ENCODE data around the gene UBP1.
"Not testable (repeated sequence)": the region's sequence is repeated elsewhere in the genome, so short reads cannot be mapped to it uniquely, and the experiment has no call there.

Gene UBP1

GRCh38 chr3:33410816-33411215, 29.4 kb downstream of the UBP1 start:
- H3K27me3 ChIP-seq (ENCODE audit: low read depth, low read length); H3K27ac ChIP-seq (ENCODE audit: low read length); H3K9me3 ChIP-seq (ENCODE audit: control insufficient read depth in 1 of 2, low read length in 2 of 2); H3K4me1 ChIP-seq (ENCODE audit: control insufficient read depth in 1 of 2, insufficient read depth in 2 of 2, low read length in 2 of 2); H3K4me3 ChIP-seq (ENCODE audit: low read depth in 1 of 2, low read length in 2 of 2): not testable (repeated sequence)
- peaks cover 44 to 60% of the 10 kb centered on the region in 2 donors for H3K36me3 ChIP-seq (ENCODE audit: control insufficient read depth in 1 of 2, insufficient read depth in 2 of 2, low read length in 2 of 2)

- peaks cover 78 to 80% of the 10 kb centered on the region in 2 donors for H3K36me3 ChIP-seq (ENCODE audit: control insufficient read depth in 1 of 2, insufficient read depth in 2 of 2, low read length in 2 of 2)
- H3K9me3 ChIP-seq (ENCODE audit: control insufficient read depth in 1 of 2, low read length in 2 of 2), result no peaks in the 10 kb centered on the region
- H3K4me3 ChIP-seq (ENCODE audit: low read depth in 1 of 2, low read length in 2 of 2), result no peak overlapping the region
- H3K27ac ChIP-seq (ENCODE audit: low read length), result no peak overlapping the region
- no peaks in the 10 kb centered on the region for H3K27me3 ChIP-seq (ENCODE audit: low read depth, low read length)
- H3K4me1 ChIP-seq (ENCODE audit: control insufficient read depth in 1 of 2, insufficient read depth in 2 of 2, low read length in 2 of 2), result no peaks in the 10 kb centered on the region
Observed at GRCh38 chr3:33403756-33404155, 36.4 kb downstream of the UBP1 start.

DNA sequence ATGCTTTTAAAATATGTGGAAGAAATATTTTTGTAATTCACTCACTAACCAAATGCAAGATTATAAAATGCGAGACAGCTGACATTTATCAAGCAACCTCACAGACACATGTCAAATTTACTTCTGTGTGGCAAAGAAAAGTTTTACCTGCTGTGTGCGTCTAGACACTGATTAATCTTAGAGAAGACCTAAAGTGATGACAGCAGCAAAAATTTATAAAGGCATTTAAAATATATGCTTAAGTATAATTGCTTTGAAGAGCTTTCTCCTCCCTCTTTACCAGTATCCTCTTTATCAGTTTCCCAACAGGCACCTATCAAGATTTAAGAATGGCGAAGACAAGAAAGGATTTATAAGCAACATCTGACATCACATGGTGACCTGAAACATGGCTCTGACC, 37.3 kb downstream of the UBP1 start:
- Histone ChIP-seq H3K27me3 (ENCODE audit: low read depth, low read length) (no peaks in the 10 kb centered on the region), H3K9me3 (ENCODE audit: control insufficient read depth in 1 of 2, low read length in 2 of 2) (no peaks in the 10 kb centered on the region), H3K36me3 (ENCODE audit: control insufficient read depth in 1 of 2, insufficient read depth in 2 of 2, low read length in 2 of 2) (peaks cover 78 to 79% of the 10 kb centered on the region in 2 donors), H3K27ac (ENCODE audit: low read length) (no peak overlapping the region), H3K4me3 (ENCODE audit: low read depth in 1 of 2, low read length in 2 of 2) (no peak overlapping the region), H3K4me1 (ENCODE audit: control insufficient read depth in 1 of 2, insufficient read depth in 2 of 2, low read length in 2 of 2) (no peaks in the 10 kb centered on the region)

- Histone ChIP-seq H3K36me3 (ENCODE audit: control insufficient read depth in 1 of 2, insufficient read depth in 2 of 2, low read length in 2 of 2) (peaks cover 78 to 82% of the 10 kb centered on the region in 2 donors), H3K4me1 (ENCODE audit: control insufficient read depth in 1 of 2, insufficient read depth in 2 of 2, low read length in 2 of 2) (no peaks in the 10 kb centered on the region)
Observed at GRCh38 chr3:33401781-33402180, 38.4 kb downstream of the UBP1 start.

GRCh38 chr3:33398410-33398809, 41.8 kb downstream of the UBP1 start:
- Histone ChIP-seq H3K27ac (ENCODE audit: low read length) (no peak overlapping the region), H3K9me3 (ENCODE audit: control insufficient read depth in 1 of 2, low read length in 2 of 2) (no peaks in the 10 kb centered on the region), H3K36me3 (ENCODE audit: control insufficient read depth in 1 of 2, insufficient read depth in 2 of 2, low read length in 2 of 2) (peaks cover 79 to 86% of the 10 kb centered on the region in 2 donors), H3K4me3 (ENCODE audit: low read depth in 1 of 2, low read length in 2 of 2) (no peak overlapping the region), H3K27me3 (ENCODE audit: low read depth, low read length) (no peaks in the 10 kb centered on the region), H3K4me1 (ENCODE audit: control insufficient read depth in 1 of 2, insufficient read depth in 2 of 2, low read length in 2 of 2) (no peaks in the 10 kb centered on the region)

More at GRCh38 chr3:33401781-33402180, 38.4 kb downstream of the UBP1 start:
- Histone ChIP-seq H3K27ac (ENCODE audit: low read length) (no peak overlapping the region), H3K9me3 (ENCODE audit: control insufficient read depth in 1 of 2, low read length in 2 of 2) (no peaks in the 10 kb centered on the region), H3K27me3 (ENCODE audit: low read depth, low read length) (no peaks in the 10 kb centered on the region), H3K4me3 (ENCODE audit: low read depth in 1 of 2, low read length in 2 of 2) (no peak overlapping the region)

GRCh38 chr3:33395900-33396299, 44.3 kb downstream of the UBP1 start:
- H3K9me3 ChIP-seq (ENCODE audit: control insufficient read depth in 1 of 2, low read length in 2 of 2), result no peaks in the 10 kb centered on the region
- H3K4me3 ChIP-seq (ENCODE audit: low read depth in 1 of 2, low read length in 2 of 2), result no peak overlapping the region
- peaks cover 0 to under 1% of the 10 kb centered on the region in 2 donors for H3K4me1 ChIP-seq (ENCODE audit: control insufficient read depth in 1 of 2, insufficient read depth in 2 of 2, low read length in 2 of 2)
- H3K27me3 ChIP-seq (ENCODE audit: low read depth, low read length), result no peaks in the 10 kb centered on the region
- peaks cover 68 to 84% of the 10 kb centered on the region in 2 donors for H3K36me3 ChIP-seq (ENCODE audit: control insufficient read depth in 1 of 2, insufficient read depth in 2 of 2, low read length in 2 of 2)
- no peak overlapping the region for H3K27ac ChIP-seq (ENCODE audit: low read length)

GRCh38 chr3:33394403-33395054, 45.7 kb downstream of the UBP1 start:
- peaks cover 62 to 83% of the 10 kb centered on the region in 2 donors for H3K36me3 ChIP-seq (ENCODE audit: control insufficient read depth in 1 of 2, insufficient read depth in 2 of 2, low read length in 2 of 2)
- H3K4me1 ChIP-seq (ENCODE audit: control insufficient read depth in 1 of 2, insufficient read depth in 2 of 2, low read length in 2 of 2), result peaks cover 0 to 12% of the 10 kb centered on the region in 2 donors
- H3K4me3 ChIP-seq (ENCODE audit: low read depth in 1 of 2, low read length in 2 of 2), result no peak overlapping the region
- H3K27ac ChIP-seq (ENCODE audit: low read length), result no peak overlapping the region
- H3K27me3 ChIP-seq (ENCODE audit: low read depth, low read length), result no peaks in the 10 kb centered on the region
- no peaks in the 10 kb centered on the region for H3K9me3 ChIP-seq (ENCODE audit: control insufficient read depth in 1 of 2, low read length in 2 of 2)

DNA sequence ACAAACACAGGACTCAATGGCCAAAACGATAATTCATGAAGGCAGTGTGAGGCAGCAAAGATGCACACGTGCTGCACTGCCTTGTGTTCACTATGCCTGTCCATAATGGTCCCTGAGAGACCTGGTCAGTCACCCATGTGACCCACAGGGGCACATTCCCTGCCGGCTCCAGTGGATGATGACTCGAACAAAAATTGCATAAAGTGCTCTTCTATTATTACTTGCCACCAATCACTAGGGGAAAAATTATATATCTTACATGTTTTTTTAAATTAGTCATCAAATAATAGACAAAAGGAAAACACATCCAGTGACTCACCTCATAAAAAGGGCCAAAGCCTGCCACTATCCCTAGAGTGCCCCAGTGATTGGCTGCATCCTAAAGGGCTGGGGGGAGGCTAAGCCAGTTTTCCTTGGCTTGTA, 47.5 kb downstream of the UBP1 start:
- H3K27ac ChIP-seq (ENCODE audit: low read length), result no peak overlapping the region
- H3K9me3 ChIP-seq (ENCODE audit: control insufficient read depth in 1 of 2, low read length in 2 of 2), result no peaks in the 10 kb centered on the region
- peaks cover 55 to 71% of the 10 kb centered on the region in 2 donors for H3K36me3 ChIP-seq (ENCODE audit: control insufficient read depth in 1 of 2, insufficient read depth in 2 of 2, low read length in 2 of 2)
- H3K4me1 ChIP-seq (ENCODE audit: control insufficient read depth in 1 of 2, insufficient read depth in 2 of 2, low read length in 2 of 2), result peaks cover 0 to 13% of the 10 kb centered on the region in 2 donors
- H3K4me3 ChIP-seq (ENCODE audit: low read depth in 1 of 2, low read length in 2 of 2), result no peak overlapping the region
- no peaks in the 10 kb centered on the region for H3K27me3 ChIP-seq (ENCODE audit: low read depth, low read length)

- H3K4me1 ChIP-seq (ENCODE audit: control insufficient read depth in 1 of 2, insufficient read depth in 2 of 2, low read length in 2 of 2), result peaks cover 0 to 13% of the 10 kb centered on the region in 2 donors
- peaks cover 49 to 69% of the 10 kb centered on the region in 2 donors for H3K36me3 ChIP-seq (ENCODE audit: control insufficient read depth in 1 of 2, insufficient read depth in 2 of 2, low read length in 2 of 2)
- H3K9me3 ChIP-seq (ENCODE audit: control insufficient read depth in 1 of 2, low read length in 2 of 2), result no peaks in the 10 kb centered on the region
- H3K27ac ChIP-seq (ENCODE audit: low read length), result no peak overlapping the region
- no peak overlapping the region for H3K4me3 ChIP-seq (ENCODE audit: low read depth in 1 of 2, low read length in 2 of 2)
- no peaks in the 10 kb centered on the region for H3K27me3 ChIP-seq (ENCODE audit: low read depth, low read length)
Observed at GRCh38 chr3:33392144-33392543, 48.1 kb downstream of the UBP1 start.

DNA sequence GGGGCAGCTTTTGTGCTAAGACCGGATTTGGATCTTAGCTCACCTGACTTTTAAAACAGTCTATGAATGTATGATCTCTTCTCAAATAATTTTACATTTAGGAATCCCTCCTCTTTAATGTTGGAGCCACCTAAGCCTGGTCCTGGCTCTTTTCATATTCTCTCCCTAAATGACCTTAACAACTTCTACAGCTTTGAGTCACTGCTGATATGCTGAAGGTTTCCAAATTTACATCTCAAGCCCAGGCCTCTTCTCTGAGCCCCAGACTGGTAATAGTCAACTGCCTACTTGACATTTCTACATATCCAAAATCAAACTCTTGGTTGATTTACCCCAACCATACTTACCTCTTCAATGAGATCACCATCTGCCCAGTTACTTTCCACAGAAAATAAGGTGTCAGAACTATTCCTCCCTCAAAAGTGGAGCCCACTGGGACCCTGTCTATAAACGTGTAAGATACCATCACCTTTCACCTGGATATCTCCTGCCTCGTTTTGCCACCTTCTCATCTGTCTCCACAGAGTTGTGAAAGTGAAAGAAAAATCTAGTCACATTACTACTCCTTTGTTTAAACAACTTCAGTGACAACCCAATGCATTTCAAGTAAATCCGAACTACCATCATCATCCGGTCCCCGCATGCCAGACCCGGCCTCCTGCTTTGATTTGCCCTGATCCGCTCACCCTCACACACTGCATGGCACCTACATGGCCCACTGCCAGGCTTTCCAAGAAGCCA, 48.8 kb downstream of the UBP1 start:
- no peak overlapping the region for H3K27ac ChIP-seq (ENCODE audit: low read length)
- no peaks in the 10 kb centered on the region for H3K9me3 ChIP-seq (ENCODE audit: control insufficient read depth in 1 of 2, low read length in 2 of 2)
- peaks cover 42 to 69% of the 10 kb centered on the region in 2 donors for H3K36me3 ChIP-seq (ENCODE audit: control insufficient read depth in 1 of 2, insufficient read depth in 2 of 2, low read length in 2 of 2)
- H3K4me3 ChIP-seq (ENCODE audit: low read depth in 1 of 2, low read length in 2 of 2), result no peak overlapping the region
- no peaks in the 10 kb centered on the region for H3K27me3 ChIP-seq (ENCODE audit: low read depth, low read length)
- peaks cover 0 to 13% of the 10 kb centered on the region in 2 donors for H3K4me1 ChIP-seq (ENCODE audit: control insufficient read depth in 1 of 2, insufficient read depth in 2 of 2, low read length in 2 of 2)

DNA sequence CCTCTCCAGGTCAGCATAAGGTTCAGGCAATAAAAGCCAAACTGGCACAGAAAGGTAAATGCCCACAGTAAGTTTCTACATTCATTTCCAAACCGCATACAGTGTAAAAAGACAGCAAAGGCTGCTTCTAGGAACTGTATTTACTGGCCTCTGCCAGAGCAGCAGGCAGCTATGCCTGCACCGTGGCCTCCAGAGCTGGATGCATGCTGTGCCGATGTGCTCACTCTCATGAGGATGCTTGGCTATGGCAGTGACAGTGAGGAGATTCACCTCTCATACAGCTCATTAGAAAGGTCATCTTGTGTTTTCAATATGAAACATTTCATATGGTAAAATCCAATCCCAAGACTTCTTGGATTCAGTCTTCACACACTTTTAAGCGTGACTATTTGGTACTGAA, 50.3 kb downstream of the UBP1 start:
- Histone ChIP-seq H3K4me3 (ENCODE audit: low read depth in 1 of 2, low read length in 2 of 2) (no peak overlapping the region), H3K27me3 (ENCODE audit: low read depth, low read length) (no peaks in the 10 kb centered on the region), H3K36me3 (ENCODE audit: control insufficient read depth in 1 of 2, insufficient read depth in 2 of 2, low read length in 2 of 2) (peaks cover 42 to 72% of the 10 kb centered on the region in 2 donors), H3K9me3 (ENCODE audit: control insufficient read depth in 1 of 2, low read length in 2 of 2) (no peaks in the 10 kb centered on the region), H3K27ac (ENCODE audit: low read length) (no peak overlapping the region), H3K4me1 (ENCODE audit: control insufficient read depth in 1 of 2, insufficient read depth in 2 of 2, low read length in 2 of 2) (peaks cover 0 to 13% of the 10 kb centered on the region in 2 donors)

Data from muscle layer of duodenum (tissue), 2 donors.